Head of caudate nucleus (tissue), 42 donors: ENCODE results near the gene DGCR2.
"Not testable (repeated sequence)": the region's sequence is repeated elsewhere in the genome, so short reads cannot be mapped to it uniquely, and the experiment has no call there.

Source experiments
- DNase-seq, 42 donors: peaks; one replicate each; pipeline versions ENCODE4 v3.0.0 to v3.0.0-alpha.2; 2020 to 2021; ENCODE audit warnings: mixed read lengths in 7 of 42
- intact Hi-C: fragments of 100-400 bp; cut with DNase I; formaldehyde crosslinking; loops from one replicate; pipeline ENCODE4 v1.15.0; 2022

DGCR2 gene

GRCh38 chr22:19055801-19056200, 66.4 kb downstream of the DGCR2 start:
- intact Hi-C loops = no loop called here
- DNase-seq = peak in 8 of 42 donors; percentile 1 to 43 (median 13)

GRCh38 chr22:19052941-19053541, 69.2 kb downstream of the DGCR2 start:
- intact Hi-C loops = no loop called here
- DNase-seq = peak in 7 of 42 donors; percentile 1 to 18 (median 8)

- DNase-seq = peak in 18 of 42 donors; percentile 14 to 75 (median 47)
- intact Hi-C loops = no loop called here
Observed at GRCh38 chr22:19051381-19052072, 70.7 kb downstream of the DGCR2 start.

GRCh38 chr22:19050847-19051246, 71.4 kb downstream of the DGCR2 start:
- DNase-seq, intact Hi-C loops: not testable (repeated sequence)

DNA sequence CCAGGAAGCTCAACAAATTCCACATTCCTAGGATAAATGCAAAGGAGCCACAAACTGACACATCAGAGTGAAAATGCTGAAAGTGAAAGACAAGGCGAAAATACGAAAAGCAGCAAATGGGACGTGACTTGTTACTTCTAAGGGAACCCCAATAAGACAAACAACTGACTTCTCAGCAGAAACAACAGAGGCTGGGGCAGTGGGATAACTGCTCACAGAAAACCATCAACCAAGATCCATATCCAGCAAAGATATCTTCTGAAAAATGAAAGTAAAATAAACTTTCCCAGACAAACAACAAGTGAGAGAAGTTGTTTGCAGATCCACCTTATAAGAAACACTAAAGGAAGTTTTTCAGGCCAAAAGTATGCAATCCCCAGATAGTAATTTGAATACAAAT, 72.1 kb downstream of the DGCR2 start:
- intact Hi-C loops = no loop called here
- no peak for DNase-seq

DNA sequence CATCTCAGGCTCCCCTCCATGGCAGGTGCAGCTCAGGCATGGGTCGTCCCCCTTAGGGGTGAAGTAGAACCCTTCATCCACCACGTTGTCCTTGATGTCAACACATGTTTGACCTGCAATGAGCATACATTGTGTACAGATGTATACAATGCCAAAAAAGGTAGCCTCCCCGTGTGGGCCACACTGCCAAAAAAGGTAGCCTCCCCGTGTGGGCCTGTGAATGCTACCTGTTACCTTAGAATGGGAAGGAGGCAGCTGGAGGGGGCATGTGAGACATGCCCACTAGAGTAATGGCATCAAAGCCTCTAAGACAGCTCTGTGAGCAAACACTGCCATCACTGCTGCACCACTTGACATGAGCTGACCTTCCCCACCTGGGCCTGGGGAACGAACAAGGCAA, 73.7 kb downstream of the DGCR2 start:
- intact Hi-C loops = no loop called here
- DNase-seq = no peak

GRCh38 chr22:19047993-19048392, 74.2 kb downstream of the DGCR2 start:
- intact Hi-C loops = no loop called here
- DNase-seq = no peak

DNA sequence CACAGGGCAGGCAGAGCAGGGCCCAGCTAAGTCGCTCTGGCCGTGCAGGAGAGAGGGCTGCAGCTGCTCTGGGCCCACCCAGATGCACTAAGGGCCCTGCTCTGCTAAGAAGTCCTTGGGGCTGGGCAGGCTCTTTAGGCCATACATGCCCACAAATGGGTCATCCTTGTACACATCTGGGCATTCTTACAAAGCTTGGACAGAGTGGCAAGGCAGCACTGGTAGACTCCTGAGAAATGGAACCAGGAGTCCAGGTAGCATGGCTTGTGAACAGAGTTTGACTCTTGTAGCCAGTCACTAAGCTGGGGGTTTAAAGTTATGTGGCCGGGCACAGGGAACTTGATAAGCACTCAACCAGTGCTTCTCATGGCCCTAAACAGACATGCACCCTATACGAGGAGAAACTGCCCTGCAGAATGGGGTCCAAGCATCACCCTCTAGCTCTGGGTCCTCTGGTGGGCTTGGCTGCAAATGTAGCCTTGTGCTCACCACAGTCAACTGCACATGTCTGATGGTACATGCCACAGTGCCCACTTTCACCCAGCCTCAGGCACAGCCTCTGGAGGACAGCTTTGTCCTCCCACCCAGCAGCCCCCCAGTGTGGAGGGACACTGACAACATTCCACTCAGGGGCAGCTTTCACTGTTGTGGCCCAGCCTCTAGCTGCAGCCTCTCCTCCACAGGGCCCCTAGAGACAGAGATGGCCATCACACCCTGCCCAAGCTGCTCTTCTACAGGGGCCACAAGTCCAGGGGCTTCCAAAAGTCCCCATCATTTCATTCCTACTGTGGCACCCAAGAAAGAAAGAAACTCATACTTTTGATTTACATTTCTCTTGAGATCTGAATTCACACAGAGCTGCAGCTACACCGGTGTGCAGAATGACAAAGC, 75.2 kb downstream of the DGCR2 start:
- no peak for DNase-seq
- intact Hi-C loops = no loop called here

GRCh38 chr22:19046287-19046686, 75.9 kb downstream of the DGCR2 start:
- DNase-seq = no peak
- intact Hi-C loops = no loop called here

- DNase-seq = no peak
- intact Hi-C loops = no loop called here
Observed at GRCh38 chr22:19045094-19045493, 77.1 kb downstream of the DGCR2 start.

DNA sequence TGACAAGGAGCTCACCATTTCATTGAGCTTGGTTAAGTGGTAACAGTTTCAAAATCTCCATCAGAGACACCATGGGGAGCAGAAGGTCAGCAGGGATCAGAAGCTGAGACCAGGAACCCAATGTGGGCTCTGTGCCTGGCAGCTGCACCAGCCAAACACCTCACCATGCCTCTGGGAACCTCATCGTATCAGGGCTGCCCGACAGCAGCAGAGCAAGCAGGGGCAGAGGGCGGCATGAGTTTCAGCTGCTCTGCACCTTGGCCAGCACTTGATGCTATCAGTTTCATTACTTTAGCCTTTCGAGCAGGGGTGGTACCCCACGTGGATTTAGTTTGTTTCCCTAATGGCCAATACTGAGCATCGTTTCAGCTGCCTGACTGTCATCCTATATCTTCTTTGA, 77.8 kb downstream of the DGCR2 start:
- intact Hi-C loops = no loop called here
- DNase-seq = no peak

- no peak for DNase-seq
- intact Hi-C loops = no loop called here
Observed at GRCh38 chr22:19043121-19044085, 78.8 kb downstream of the DGCR2 start.

GRCh38 chr22:19042285-19043120, 79.7 kb downstream of the DGCR2 start:
- intact Hi-C loops = no loop called here
- DNase-seq = peak in 2 of 42 donors; percentile 8 to 22

DNA sequence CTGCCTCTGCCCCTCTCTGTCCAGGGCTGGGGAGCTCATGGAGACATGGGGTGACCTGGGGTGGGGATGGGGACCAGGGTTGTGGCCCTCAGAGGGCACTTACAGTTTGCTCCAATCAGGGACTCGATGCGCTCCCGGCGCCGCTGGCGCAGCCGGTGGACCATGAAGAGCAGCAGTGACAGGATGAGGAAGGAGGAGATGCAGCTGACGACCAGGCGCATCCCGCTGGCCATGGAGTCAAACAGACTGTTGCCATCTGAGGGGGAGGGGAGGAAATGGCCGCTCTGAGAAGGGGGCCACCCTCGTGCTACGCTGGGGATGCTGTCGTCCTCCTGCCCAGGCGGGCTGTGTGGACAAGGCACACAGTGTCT, 80.5 kb downstream of the DGCR2 start:
- intact Hi-C loops = no loop called here
- peak in 3 of 42 donors; percentile 6 to 16 (median 14) for DNase-seq

DNA sequence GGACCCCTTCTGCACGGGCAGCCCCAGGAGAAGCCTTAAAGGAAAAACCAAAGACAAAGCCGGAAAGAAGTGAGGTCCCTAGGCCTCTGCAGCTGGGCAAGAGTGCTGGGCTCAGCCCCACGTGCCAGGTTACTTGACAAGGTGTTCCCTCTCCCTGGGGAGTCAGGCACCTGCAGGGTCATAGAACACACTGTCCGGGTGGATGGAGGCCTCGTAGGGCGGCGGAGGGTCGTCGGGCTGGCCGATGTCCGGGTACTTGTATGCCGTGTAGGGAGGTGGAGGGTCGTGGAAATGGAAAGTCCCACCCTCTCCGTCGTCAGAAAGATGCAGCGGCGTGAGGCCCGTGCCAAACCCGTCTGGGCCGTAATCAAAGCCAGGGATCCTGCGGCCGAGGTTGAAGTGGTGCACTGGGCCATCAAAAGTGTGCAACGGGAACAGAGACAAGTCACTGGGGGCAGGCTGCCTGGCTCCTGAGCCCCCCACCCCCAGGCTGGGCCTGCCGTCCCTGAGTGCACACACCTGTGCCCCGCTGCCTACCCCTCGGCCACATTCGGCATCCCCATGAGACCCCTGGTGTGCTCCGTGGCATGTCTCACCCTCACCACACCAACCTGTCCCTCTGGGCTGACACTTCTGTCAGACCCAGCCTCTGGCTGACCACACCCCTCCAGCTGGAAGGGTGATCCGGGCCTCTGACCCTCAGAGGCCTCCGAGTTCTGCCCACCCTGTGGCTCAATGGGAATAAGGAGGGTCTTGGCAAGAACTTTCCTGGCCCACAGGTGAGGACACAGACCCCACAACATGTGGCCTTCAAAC, 81.1 kb downstream of the DGCR2 start:
- peak in 4 of 42 donors; percentile 7 to 42 (median 16) for DNase-seq
- intact Hi-C loops = no loop called here

DNA sequence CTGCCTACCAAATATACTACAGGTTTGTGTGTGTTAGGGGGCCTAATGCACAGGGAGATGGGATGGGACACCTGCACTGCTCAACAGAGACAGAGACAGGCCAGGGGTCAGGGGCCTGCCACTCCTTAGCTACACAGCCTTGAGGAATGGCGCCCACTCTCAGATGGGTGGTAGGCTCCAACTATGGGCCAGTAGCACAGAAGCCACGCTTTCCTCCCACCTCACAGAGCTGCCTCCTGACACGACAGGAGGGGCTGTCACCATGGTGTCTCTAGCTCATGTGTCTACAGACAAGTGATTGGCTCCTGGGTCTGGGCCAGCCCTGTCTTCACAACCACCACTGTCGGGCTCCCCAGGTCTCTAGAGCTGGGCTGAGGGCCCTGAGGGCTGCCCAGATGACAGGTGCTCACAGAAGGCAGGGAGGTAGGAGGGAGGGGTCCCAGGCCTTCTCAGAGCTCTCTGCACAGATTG, 81.8 kb downstream of the DGCR2 start:
- peak in 2 of 42 donors; percentile 11 to 20 for DNase-seq
- intact Hi-C loops = no loop called here

DNA sequence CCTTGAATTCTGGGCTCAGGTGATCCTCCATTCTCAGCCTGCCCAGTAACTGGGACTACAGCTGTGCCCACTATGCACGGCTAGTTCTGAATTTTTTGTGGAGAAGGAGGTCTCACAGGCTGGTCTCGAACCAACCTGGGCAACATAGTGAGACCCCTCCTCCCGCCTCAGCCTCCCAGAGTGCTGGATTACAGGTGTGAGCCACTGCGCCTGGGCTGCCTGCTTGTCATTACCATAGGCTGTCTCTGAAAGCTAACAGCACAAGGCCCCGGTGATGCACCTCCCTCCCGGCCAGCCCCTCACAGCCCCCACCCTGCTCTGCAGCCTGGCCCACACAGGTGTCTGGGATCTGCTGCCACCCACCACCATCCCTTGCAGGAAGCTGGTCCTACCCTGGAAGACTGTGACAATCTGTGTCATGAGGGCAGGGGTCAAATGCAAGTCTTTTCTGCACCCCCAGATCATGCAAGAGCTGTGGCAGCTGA, 82.4 kb downstream of the DGCR2 start:
- peak in 3 of 42 donors; percentile 7 to 27 (median 16) for DNase-seq
- intact Hi-C loops = no loop called here
